OCI-LY3 (cell line): ENCODE data around the gene PLCB4.

Source experiments
- H2AFZ ChIP-seq: fragments of 200-600, 300-600 bp; shearing (Covaris generic); 2 replicates; pipeline ENCODE4 v1.6.0; 2014; ENCODE audit warnings: antibody characterized with exemption, low read depth, low read length
- H3K27ac ChIP-seq: fragments of 200-600, 300-600 bp; sonication (generic); 2 replicates; pipeline ENCODE4 v1.5.1; 2014; ENCODE audit warnings: mild to moderate bottlenecking, low read length, moderate library complexity, mixed read lengths
- H3K27me3 ChIP-seq: fragments of 200-600, 300-600 bp; sonication (generic); 2 replicates; pipeline ENCODE4 v1.6.1; 2014; ENCODE audit warnings: low read depth, low read length, mixed read lengths
- H3K36me3 ChIP-seq: fragments of 200-600, 300-600 bp; sonication (generic); replicated peaks from 2 replicates; pipeline ENCODE3; 2014; ENCODE audit warnings: low read depth, low read length, mixed read lengths
- H3K4me1 ChIP-seq: fragments of 300-600, 200-600 bp; sonication (generic); 2 replicates; pipeline ENCODE4 v1.6.1; 2014; ENCODE audit warnings: low read length, mixed read lengths
- H3K4me2 ChIP-seq: fragments of 200-600, 300-600 bp; sonication (generic); 2 replicates; pipeline ENCODE4 v1.6.1; 2014; ENCODE audit warnings: low read length, mixed read lengths
- H3K4me3 ChIP-seq: fragments of 300-600, 200-600 bp; sonication (generic); 2 replicates; pipeline ENCODE4 v1.5.1; 2014; ENCODE audit warnings: antibody characterized with exemption, mild to moderate bottlenecking, low read length, moderate library complexity
- H3K79me2 ChIP-seq: fragments of 300-600, 200-600 bp; shearing (Covaris generic); 2 replicates; pipeline ENCODE4 v1.6.1; 2014; ENCODE audit warnings: mild to moderate bottlenecking, low read length, mixed read lengths
- H3K9ac ChIP-seq: fragments of 300-600, 200-600 bp; shearing (Covaris generic); 2 replicates; pipeline ENCODE4 v1.6.0; 2014; ENCODE audit warnings: mild to moderate bottlenecking, low read length, moderate library complexity
- H3K9me3 ChIP-seq: fragments of 200-600, 300-600 bp; shearing (Covaris generic); 2 replicates; pipeline ENCODE4 v1.6.1; 2014; ENCODE audit warnings: low read length, mixed read lengths; ENCODE audit not compliant: insufficient read depth
- H4K20me1 ChIP-seq: fragments of 200-600, 300-600 bp; sonication (generic); 2 replicates; pipeline ENCODE4 v1.6.1; 2016; ENCODE audit warnings: low read length, mixed read lengths; ENCODE audit not compliant: insufficient read depth
- CTCF ChIP-seq: fragments of 200-600, 300-600 bp; sonication (generic); IDR thresholded peaks from 2 replicates; pipeline ENCODE4 v1.5.1; 2014; ENCODE audit warnings: antibody characterized with exemption, low read length, low read depth
- EZH2phosphoT487 ChIP-seq: fragments of 200-600 bp; shearing (Covaris generic); IDR thresholded peaks from 2 replicates; pipeline ENCODE4 v1.6.1; 2018; ENCODE audit warnings: antibody characterized with exemption, mixed run types, low read depth

Gene PLCB4

DNA sequence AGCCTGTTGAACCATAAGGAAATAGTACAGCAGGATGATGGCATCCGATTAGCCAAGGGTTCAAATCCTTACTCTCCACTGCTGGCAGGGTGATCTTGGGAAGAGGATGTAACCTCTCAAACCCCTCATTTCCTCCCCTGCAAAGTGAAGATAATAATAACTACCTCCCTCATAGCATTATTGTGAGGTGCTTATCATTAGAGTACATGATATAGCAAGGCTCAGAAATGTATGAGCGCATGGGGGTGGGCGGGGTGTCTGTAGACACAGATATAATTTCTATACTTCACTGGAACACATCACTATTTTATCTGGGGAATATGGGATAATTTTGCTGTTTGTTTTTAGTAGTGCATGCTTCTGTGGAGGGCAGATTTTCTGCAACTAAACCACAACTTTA, 355.7 kb downstream of the PLCB4 start:
- no peaks in the 10 kb centered on the region for H4K20me1 ChIP-seq
- H3K4me1 ChIP-seq = no peaks in the 10 kb centered on the region
- no peak overlapping the region for H3K4me2 ChIP-seq
- TF ChIP-seq EZH2phosphoT487 (no peak), CTCF (no peak)
- no peak overlapping the region for H3K27ac ChIP-seq
- H2AFZ ChIP-seq = no peak overlapping the region
- no peaks in the 10 kb centered on the region for H3K79me2 ChIP-seq
- no peak overlapping the region for H3K4me3 ChIP-seq
- H3K36me3 ChIP-seq = no peaks in the 10 kb centered on the region
- H3K27me3 ChIP-seq = peaks cover 23% of the 10 kb centered on the region; the same call in 1 of the 2 replicates
- no peaks in the 10 kb centered on the region for H3K9me3 ChIP-seq
- no peak overlapping the region for H3K9ac ChIP-seq

GRCh38 chr20:9427430-9428291, 358.8 kb downstream of the PLCB4 start:
- no peak overlapping the region for H3K9ac ChIP-seq
- H2AFZ ChIP-seq = no peak overlapping the region
- no peaks in the 10 kb centered on the region for H3K9me3 ChIP-seq
- H3K27me3 ChIP-seq = peaks cover 18% of the 10 kb centered on the region; the same call in 1 of the 2 replicates
- no peak overlapping the region for H3K27ac ChIP-seq
- no peaks in the 10 kb centered on the region for H3K36me3 ChIP-seq
- no peaks in the 10 kb centered on the region for H4K20me1 ChIP-seq
- no peaks in the 10 kb centered on the region for H3K79me2 ChIP-seq
- H3K4me1 ChIP-seq = no peaks in the 10 kb centered on the region
- H3K4me3 ChIP-seq = no peak overlapping the region
- H3K4me2 ChIP-seq = no peak overlapping the region
- TF ChIP-seq EZH2phosphoT487 (no peak), CTCF (no peak)

DNA sequence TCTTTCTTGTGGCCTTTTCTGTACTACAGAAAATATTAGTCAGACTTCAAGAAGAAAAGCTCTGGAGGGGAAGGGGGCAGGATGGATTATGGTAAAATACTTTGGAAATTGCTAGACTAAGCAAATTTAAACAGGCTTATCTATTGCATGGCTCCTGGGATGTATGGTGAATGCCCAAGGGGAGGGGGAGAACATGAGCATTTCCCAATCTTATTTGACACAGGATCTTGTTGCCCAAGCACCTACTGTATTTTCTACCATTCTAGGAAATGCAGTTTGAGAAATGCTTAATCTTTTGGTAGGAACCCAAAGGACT, 359.4 kb downstream of the PLCB4 start:
- H3K27me3 ChIP-seq = peaks cover 16% of the 10 kb centered on the region; the same call in 1 of the 2 replicates
- TF ChIP-seq CTCF (no peak), EZH2phosphoT487 (no peak)
- H3K27ac ChIP-seq = no peak overlapping the region
- H3K36me3 ChIP-seq = no peaks in the 10 kb centered on the region
- no peaks in the 10 kb centered on the region for H3K79me2 ChIP-seq
- no peak overlapping the region for H3K9ac ChIP-seq
- H2AFZ ChIP-seq = no peak overlapping the region
- no peak overlapping the region for H3K4me2 ChIP-seq
- no peaks in the 10 kb centered on the region for H4K20me1 ChIP-seq
- no peak overlapping the region for H3K4me3 ChIP-seq
- H3K4me1 ChIP-seq = no peaks in the 10 kb centered on the region
- no peaks in the 10 kb centered on the region for H3K9me3 ChIP-seq

- Histone ChIP-seq H3K4me3 (no peak overlapping the region), H3K27ac (no peak overlapping the region), H3K36me3 (no peaks in the 10 kb centered on the region), H3K4me2 (no peak overlapping the region), H3K9me3 (peaks cover 6% of the 10 kb centered on the region; the same call in 1 of the 2 replicates), H3K27me3 (0 out of 2 replicates have a peak, but pooled peaks cover 7% of the 10 kb centered on the region), H4K20me1 (no peaks in the 10 kb centered on the region), H2AFZ (no peak overlapping the region), H3K4me1 (no peaks in the 10 kb centered on the region), H3K79me2 (no peaks in the 10 kb centered on the region), H3K9ac (no peak overlapping the region)
- TF ChIP-seq CTCF (no peak), EZH2phosphoT487 (no peak)
Observed at GRCh38 chr20:9439806-9440205, 370.9 kb downstream of the PLCB4 start.
